Stimulated activated CD4-positive, alpha-beta T cell treated with anti-CD3 and anti-CD28 coated beads, Interleukin-15, amount 100 ng/mL, for 24 hours (primary cell): ENCODE measurements around the gene SPAG6.
A peak's percentile ranks its signal among the peaks of the same experiment; 100 is the strongest.

Source experiments
- DNase-seq: peaks from one replicate; pipeline ENCODE4 v3.0.0-alpha.2; 2020

The SPAG6 gene

GRCh38 chr10:22322641-22323160 is 22.6 kb upstream of the SPAG6 start:
- no peak for DNase-seq

- no peak for DNase-seq
These were observed 21.6 kb upstream of the SPAG6 start for GRCh38 chr10:22323538-22324305.

- no peak for DNase-seq
These were observed 20.9 kb upstream of the SPAG6 start for GRCh38 chr10:22324413-22324812.

DNA sequence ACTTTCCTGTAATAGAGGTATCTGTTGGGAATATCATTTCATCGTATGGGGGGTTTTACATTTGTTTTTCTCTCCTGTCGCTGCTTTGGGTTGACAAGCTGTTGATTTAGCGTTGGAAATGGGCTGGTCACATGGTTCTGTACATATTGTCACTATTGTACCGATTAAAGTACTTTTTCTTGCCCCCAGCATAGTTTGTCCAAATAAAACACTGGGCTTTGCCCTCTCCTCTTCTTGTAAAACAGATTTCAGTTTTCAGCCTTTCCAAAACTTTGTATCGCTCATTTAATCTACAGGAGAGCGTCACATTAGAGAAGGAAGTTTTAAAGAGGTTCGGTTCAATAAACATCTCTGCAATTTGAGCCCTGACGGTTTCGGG is 20.4 kb upstream of the SPAG6 start:
- DNase-seq, result no peak

- DNase-seq, result peak; percentile 76
These were observed 19.8 kb upstream of the SPAG6 start for GRCh38 chr10:22325272-22326144.

GRCh38 chr10:22326145-22326702 is 19.1 kb upstream of the SPAG6 start:
- DNase-seq, result no peak

DNA sequence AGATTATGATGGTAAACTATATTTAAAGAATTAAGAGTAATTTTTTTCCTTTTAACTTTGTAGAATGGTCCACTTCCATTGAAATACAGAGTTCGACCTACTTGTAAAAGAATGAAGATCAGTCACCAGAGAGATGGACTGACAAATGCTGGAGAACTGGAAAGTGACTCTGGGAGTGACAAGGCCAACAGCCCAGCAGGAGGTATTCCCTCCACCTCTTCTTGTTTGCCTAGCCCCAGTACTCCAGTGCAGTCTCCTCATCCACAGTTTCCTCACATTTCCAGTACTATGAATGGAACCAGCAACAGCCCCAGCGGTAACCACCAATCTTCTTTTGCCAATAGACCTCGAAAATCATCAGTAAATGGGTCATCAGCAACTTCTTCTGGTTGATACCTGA is 16.1 kb upstream of the SPAG6 start:
- DNase-seq, result no peak

DNA sequence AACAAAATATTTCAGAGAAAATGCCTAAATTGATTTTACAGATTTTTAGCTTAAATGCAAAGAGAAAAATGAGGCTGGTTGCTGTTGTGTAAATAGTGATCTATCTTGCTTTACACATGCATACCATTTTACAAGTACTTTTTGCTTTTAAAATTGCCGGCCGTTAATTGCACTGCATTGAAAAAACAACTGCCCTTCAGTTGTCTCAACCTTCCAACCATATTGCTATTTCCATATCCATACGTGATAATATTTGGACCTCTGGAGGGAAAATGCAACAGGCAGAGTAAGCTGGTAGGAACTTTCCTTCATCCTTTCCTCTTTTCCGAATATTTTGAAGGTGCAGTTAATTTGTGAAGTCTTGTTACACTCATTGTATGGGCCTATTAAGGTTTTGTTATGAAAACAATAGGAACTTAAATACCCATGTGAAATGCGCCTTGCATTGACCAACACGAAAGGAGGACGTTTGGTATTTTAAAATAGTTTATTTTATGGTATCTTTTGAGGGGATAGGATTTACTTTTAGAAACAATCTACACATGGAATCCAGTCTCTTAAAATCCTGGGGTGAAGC is 13.1 kb upstream of the SPAG6 start:
- DNase-seq, result no peak

- no peak for DNase-seq
These were observed 11.9 kb upstream of the SPAG6 start for GRCh38 chr10:22333167-22333974.

DNA sequence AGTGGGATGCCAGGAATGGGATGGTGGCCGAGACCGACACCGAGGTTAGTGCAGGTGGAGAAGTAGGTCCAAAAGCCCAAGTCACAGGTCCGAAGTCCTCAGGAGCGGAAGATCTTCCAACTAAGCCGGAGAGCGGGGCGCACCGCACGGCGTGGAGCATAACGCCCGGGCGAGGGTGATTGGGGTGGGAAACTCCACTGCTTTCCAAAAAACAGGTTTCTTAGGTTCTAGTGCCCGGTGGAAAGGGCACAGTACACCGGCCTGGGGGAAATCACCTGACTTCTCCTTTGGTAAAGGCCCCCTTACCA is 11.4 kb upstream of the SPAG6 start:
- DNase-seq, result no peak

- peak; percentile 12 for DNase-seq
These were observed 10.7 kb upstream of the SPAG6 start for GRCh38 chr10:22334414-22335172.

- DNase-seq, result peak; percentile 72
These were observed 9.9 kb upstream of the SPAG6 start for GRCh38 chr10:22335173-22335933.

GRCh38 chr10:22338185-22338900 is 7.0 kb upstream of the SPAG6 start:
- DNase-seq, result no peak

DNA sequence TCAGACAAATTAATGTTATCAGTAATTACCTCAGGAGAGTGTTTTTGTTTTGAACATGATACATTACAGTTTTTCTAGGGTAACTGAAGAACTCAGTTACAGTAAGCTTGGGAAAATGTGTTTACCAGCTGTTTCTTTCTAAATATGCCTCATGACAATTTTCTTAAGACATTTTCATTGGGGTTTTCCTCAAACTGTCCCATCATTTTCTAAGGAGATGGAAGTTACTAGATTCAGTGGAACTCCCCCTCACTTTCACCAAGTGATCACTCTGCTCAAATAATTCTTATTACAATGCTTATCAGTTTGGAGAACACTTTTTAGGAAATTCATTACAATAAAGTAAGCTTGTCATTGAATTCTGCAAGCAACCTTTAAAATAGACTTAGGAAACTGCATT is 6.4 kb upstream of the SPAG6 start:
- no peak for DNase-seq

GRCh38 chr10:22339761-22340328 is 5.5 kb upstream of the SPAG6 start:
- no peak for DNase-seq

DNA sequence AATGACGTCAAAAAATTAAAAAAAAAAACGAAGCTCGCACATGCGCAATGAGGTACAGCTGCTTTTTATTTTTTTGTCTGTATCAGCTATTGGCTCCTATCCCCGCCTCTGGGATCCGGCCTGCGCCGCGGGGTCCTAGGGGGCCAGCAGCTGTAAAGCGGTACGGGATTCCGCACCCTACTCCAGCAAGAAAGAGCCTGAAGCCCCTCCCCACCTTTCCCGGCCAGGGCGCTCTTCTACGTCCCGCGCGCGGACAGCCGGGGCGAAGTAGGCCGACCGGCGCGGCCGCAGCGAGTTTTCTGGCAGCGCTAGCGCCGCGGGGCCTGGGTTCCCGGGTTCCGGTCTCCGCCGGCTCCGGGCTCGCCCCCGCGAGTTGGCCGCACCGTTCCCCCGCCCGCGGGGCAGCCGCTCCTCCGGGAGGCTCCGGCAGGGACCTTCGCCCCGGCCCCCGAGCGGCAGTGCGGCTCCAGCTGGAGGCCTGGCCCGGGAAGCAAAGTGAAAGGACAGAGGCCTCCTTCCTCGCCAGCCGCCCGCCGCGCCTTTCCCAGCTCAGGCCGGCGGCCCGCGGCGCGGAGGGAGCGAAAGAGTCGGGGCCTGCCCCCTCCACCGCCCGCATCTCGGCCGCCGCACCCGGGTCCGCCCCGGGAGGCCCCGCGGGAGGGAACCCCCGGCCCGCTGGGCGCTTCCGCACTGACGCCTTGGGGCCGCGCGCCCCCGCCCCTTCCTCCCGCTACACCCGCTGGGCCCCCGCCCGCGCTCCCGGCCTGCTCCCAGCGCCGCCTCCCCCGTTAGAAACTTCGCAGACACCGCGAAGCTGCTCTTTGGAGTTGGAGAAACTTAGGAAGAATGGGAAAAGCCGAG is 4.7 kb upstream of the SPAG6 start:
- peak; percentile 68 for DNase-seq

DNA sequence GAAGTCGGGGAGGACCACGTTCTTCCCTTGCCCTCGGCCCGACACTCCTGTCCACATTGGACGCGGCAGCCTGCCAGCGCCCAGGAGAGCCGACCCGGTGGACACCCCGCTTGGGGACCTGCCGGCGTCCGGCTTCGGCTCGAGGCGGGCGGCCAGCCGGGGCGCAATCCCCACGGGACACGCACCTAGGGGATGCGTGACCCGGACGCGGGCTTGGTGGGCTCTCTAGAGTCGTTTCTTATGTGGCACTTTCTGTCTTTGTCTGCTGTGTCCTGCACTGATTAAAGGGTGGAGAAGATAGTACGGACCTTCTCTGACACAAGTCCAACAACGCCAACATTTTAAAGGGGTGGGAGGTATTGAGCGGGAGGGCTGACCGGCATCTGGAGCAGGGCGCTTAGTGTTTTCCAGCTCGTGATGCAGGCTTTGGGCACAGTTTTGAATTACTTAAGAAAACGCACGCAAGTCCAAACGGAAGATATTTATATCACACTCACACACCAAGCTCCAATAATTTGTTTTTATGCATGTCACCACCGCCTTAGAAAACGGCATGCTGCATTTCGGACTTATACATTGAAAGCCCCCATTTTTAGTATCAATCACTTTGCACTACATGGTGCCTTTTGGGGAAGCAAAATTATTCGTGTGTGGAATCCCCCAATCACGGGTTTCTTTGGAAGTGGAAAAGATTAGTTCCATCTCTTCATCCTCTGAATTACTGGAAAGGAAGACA is 3.9 kb upstream of the SPAG6 start:
- no peak for DNase-seq

- DNase-seq, result no peak
These were observed 3.4 kb upstream of the SPAG6 start for GRCh38 chr10:22341926-22342196.

DNA sequence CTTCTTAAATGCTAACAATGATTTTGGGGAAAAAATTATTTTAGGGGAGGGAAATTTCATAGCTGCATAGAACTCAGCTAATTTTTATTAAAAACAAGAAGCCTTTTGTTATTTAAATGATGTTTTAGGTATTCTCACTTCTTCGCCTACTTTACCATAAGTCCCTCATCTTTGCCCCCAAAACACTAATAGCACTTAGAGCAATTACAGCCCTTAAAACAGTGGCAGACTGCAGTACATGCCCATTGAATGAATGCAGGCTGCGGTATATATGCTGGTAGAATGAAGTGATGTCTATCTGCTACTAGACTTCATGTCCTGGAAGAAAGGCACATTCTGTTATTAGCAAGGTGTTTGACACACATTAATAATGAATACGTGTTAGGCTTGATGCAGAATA is 2.9 kb upstream of the SPAG6 start:
- no peak for DNase-seq
